ENCODE measurements around the gene CTSD.

The CTSD gene

DNA sequence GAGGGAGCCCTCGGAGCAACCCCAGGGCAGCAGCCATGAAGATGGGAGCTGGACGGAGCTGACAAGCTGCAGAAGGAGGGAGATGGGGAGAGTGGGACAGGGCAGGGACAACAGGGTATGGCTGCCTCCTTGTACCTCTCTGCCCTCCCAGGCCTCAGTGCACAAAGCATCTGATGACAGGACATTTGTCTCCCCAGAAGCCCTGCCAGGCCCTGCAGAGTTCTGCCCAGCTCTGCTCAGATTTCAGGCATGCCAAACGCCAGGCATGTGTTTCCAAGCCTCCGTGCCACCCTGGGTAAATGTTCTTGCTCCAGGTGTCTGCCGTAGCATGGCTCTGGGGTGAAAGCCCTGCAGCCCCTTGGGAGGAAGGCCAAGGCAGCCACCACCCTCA, 12.2 kb downstream of the CTSD start:
- H3K4me3 Mint-ChIP-seq = no peak overlapping the region

GRCh38 chr11:1750840-1751530, 12.7 kb downstream of the CTSD start:
- H3K4me3 Mint-ChIP-seq = no peak overlapping the region
- peaks cover 2% of the 10 kb centered on the region for H3K9me3 Mint-ChIP-seq

More for the DNA sequence above, 12.2 kb downstream of the CTSD start:
- peaks cover 20% of the 10 kb centered on the region for H3K4me1 Mint-ChIP-seq
- ATAC-seq (ENCODE audit: low read depth) (no peak), DNase-seq (ENCODE audit: low spot score in 2 of 2) (no peak)
- H3K36me3 Mint-ChIP-seq = peaks cover 18% of the 10 kb centered on the region
- H3K27me3 Mint-ChIP-seq = peaks cover 13% of the 10 kb centered on the region
- H3K27ac Mint-ChIP-seq = no peak overlapping the region
- H3K9me3 Mint-ChIP-seq = no peaks in the 10 kb centered on the region

GRCh38 chr11:1750481-1750839, 13.3 kb downstream of the CTSD start, which contains the start of gene IFITM10:
TSS of gene IFITM10 (minus strand) at chr11:1750595. CDS start at chr11:1750442, 153 bp downstream.
- Mint-ChIP-seq H3K27me3 (peaks cover 13% of the 10 kb centered on the region), H3K9me3 (peaks cover 2% of the 10 kb centered on the region), H3K36me3 (peaks cover 11% of the 10 kb centered on the region), H3K4me3 (peak within 1 kb of the TSS; percentile 63), H3K27ac (peak within 1 kb of the TSS; percentile 19), H3K4me1 (peaks cover 19% of the 10 kb centered on the region)
- ATAC-seq (ENCODE audit: low read depth) = no peak
- DNase-seq (ENCODE audit: low spot score in 2 of 2) = no peak

More at GRCh38 chr11:1750840-1751530, 12.7 kb downstream of the CTSD start:
- no peak for DNase-seq (ENCODE audit: low spot score in 2 of 2)
- Mint-ChIP-seq H3K27me3 (peaks cover 13% of the 10 kb centered on the region), H3K4me1 (peaks cover 22% of the 10 kb centered on the region), H3K27ac (no peak overlapping the region), H3K36me3 (peaks cover 14% of the 10 kb centered on the region)
- no peak for ATAC-seq (ENCODE audit: low read depth)

DNA sequence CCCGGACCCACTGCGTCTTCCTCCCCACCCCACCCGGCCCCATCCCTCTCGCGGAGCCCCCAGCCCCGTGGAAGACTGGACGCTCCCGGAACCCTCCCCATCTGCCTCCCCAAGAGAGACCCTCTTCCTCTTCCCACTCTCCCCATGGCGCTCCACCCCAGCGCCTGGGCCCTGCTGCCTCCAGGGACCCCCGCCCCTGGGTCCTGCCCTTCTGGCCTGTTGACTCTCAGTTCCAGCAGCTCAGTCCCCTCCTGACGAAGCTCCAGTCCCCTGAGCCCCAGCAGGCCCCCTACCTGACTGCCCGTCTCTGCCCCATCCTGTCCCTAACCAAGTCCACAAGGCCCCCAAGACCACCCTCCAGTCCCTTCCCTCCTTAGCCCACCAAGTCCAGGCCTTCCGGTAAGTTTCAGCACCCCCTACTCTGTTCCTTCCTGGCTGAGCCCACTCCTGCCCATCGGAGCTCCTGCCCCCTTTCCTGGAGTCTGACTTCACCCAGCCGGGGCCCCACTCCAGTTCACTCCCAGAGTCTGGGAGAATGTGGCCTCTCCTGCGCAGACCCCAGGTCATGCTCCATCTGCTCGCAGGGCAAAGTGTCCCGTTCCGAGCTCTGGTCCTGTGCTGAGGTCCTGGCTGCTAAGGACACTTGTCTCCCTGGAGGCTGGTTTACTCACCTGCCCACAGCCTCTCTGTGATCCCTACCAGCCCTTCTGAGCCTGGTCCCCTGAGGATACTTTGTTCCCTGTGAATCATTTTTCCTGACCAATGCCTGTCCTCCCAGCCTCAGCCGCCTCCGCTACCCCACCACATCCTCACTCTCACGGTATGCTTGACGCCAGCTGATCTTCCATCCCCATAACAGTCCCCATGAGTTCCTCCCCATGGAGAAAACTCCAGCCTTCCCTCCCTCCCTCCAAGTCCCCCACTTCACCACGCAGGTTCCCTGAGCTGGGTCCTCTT, 14.1 kb downstream of the CTSD start:
- Mint-ChIP-seq H3K27ac (peak overlapping the region; percentile 19), H3K4me1 (peaks cover 19% of the 10 kb centered on the region), H3K27me3 (peaks cover 13% of the 10 kb centered on the region), H3K36me3 (peaks cover 8% of the 10 kb centered on the region), H3K9me3 (peaks cover 2% of the 10 kb centered on the region), H3K4me3 (peak overlapping the region; percentile 63)
- ATAC-seq (ENCODE audit: low read depth) = no peak
- no peak for DNase-seq (ENCODE audit: low spot score in 2 of 2)

- Mint-ChIP-seq H3K9me3 (peaks cover 2% of the 10 kb centered on the region), H3K36me3 (peaks cover 4% of the 10 kb centered on the region), H3K27me3 (peaks cover 13% of the 10 kb centered on the region), H3K4me1 (peaks cover 16% of the 10 kb centered on the region), H3K27ac (no peak overlapping the region), H3K4me3 (no peak overlapping the region)
- DNase-seq (ENCODE audit: low spot score in 2 of 2) = no peak
- ATAC-seq (ENCODE audit: low read depth) = peak; percentile 32
Observed at GRCh38 chr11:1748636-1749394, 14.9 kb downstream of the CTSD start.

GRCh38 chr11:1747753-1748635, 15.7 kb downstream of the CTSD start:
- no peak overlapping the region for H3K27ac Mint-ChIP-seq
- H3K27me3 Mint-ChIP-seq = peaks cover 13% of the 10 kb centered on the region
- H3K4me3 Mint-ChIP-seq = no peak overlapping the region
- ATAC-seq (ENCODE audit: low read depth) (no peak), DNase-seq (ENCODE audit: low spot score in 2 of 2) (no peak)
- peaks cover 2% of the 10 kb centered on the region for H3K9me3 Mint-ChIP-seq
- H3K36me3 Mint-ChIP-seq = peaks cover under 1% of the 10 kb centered on the region
- H3K4me1 Mint-ChIP-seq = peaks cover 16% of the 10 kb centered on the region

DNA sequence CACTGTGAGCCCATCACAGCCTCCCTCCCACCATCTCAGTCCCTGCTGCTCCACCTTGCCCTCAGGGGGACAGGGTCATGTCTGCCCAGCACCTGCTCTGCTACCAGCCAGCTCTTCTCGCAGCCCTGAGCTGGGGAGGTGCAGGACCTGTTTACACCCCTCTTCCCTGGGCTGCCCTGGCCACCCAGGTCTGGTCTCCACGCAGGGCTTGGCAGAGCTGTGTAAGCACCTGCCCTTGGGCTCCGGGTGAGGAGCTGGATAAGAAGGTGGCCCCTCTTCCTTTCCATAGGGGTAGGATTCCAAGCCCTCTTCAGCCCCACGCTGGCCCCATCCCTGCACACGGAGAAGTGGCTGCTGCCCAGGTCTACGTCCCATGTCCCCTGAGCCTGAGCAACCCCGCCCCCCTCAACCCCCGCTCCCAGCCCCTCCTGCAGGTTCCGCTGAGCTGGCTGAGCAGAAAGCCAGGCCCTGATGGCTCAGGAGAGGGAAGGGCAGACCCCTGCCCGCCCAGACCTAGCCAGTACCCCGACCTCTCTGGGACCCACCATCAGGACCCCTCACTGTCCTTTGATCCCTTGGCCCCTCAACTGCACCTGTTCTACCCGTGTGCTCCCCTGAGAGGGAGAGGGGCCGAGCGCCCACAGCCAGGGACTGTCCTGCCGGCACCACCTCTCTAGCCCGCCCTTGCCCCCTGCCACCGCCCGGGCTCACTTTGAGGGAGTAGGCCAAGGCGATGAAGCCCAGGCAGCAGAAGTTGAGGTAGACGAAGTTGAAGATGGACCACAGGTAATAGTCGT, 16.6 kb downstream of the CTSD start:
- ATAC-seq (ENCODE audit: low read depth) = no peak
- H3K9me3 Mint-ChIP-seq = peaks cover 2% of the 10 kb centered on the region
- peaks cover 13% of the 10 kb centered on the region for H3K27me3 Mint-ChIP-seq
- H3K27ac Mint-ChIP-seq = no peak overlapping the region
- H3K4me1 Mint-ChIP-seq = peaks cover 16% of the 10 kb centered on the region
- no peak for DNase-seq (ENCODE audit: low spot score in 2 of 2)
- no peaks in the 10 kb centered on the region for H3K36me3 Mint-ChIP-seq
- H3K4me3 Mint-ChIP-seq = no peak overlapping the region

DNA sequence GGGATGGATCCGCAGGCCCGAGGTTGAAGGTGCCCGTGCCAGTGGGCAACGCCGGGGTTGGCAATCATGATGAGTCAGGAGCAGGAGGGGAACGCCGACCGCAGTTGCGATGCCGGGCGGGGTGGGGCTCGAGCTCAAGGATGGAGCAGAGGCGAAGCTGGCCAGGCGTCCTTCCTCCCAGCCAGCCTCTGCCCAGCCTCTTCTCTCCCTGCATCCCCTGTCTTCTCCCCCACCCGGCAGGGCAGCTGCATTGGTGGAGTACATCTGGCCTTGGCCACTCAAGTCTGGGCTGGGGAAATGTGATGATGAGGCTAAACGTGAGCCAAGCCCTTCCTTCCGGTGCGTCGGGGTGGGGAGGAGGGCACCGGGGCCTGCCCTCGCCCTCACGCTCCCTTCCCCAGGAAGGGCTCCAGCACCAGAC, 17.2 kb downstream of the CTSD start:
- no peak overlapping the region for H3K4me3 Mint-ChIP-seq

GRCh38 chr11:1745701-1746320, 17.9 kb downstream of the CTSD start:
- Mint-ChIP-seq H3K36me3 (no peaks in the 10 kb centered on the region), H3K27me3 (peaks cover 13% of the 10 kb centered on the region), H3K27ac (no peak overlapping the region), H3K9me3 (peaks cover 2% of the 10 kb centered on the region), H3K4me1 (peaks cover 16% of the 10 kb centered on the region), H3K4me3 (no peak overlapping the region)
- ATAC-seq (ENCODE audit: low read depth) (no peak), DNase-seq (ENCODE audit: low spot score in 2 of 2) (no peak)

More for the DNA sequence above, 17.2 kb downstream of the CTSD start:
- H3K27me3 Mint-ChIP-seq = peaks cover 13% of the 10 kb centered on the region
- peaks cover 2% of the 10 kb centered on the region for H3K9me3 Mint-ChIP-seq
- no peaks in the 10 kb centered on the region for H3K36me3 Mint-ChIP-seq
- DNase-seq (ENCODE audit: low spot score in 2 of 2) (no peak), ATAC-seq (ENCODE audit: low read depth) (no peak)
- H3K4me1 Mint-ChIP-seq = peaks cover 16% of the 10 kb centered on the region
- H3K27ac Mint-ChIP-seq = no peak overlapping the region

DNA sequence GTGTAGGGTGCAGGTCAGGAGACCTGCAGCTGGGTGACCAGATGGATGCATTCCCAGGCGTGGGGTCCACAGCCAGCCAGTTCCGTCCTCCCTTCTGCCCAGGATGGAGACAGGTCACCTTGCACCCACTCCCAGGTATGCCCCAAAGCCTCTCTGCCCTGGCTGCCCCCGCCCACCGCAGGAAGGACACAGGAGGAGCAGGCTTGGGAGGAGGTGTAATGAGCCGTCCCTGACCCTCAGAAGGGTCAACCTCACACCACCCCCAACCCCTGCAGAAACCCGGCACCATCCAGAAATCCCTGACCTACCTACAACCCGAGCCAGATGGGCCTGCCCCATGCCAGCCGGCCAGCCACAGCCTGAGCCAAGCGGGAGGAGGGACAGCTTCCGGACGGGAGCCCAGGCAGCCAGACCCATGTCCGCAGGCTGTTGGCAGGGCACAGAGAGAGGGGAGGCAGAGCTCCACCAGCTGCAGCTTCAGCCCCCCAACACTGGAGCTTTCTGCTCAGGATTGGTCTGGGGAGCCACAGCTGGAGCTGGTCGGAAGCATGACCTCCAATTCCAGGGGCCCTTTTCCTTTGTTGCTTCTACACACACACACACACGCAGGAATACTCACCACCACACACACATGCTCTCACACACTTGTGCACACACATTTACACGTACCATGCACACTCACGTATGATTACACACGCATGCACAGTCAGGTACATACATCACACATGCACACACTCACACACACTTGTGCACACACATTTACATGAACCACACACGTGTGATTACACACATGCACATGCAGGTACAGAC, 18.6 kb downstream of the CTSD start:
- Mint-ChIP-seq H3K4me1 (peaks cover 11% of the 10 kb centered on the region), H3K36me3 (no peaks in the 10 kb centered on the region), H3K27me3 (peaks cover 8% of the 10 kb centered on the region), H3K4me3 (no peak overlapping the region), H3K27ac (no peak overlapping the region), H3K9me3 (peaks cover 2% of the 10 kb centered on the region)
- ATAC-seq (ENCODE audit: low read depth) (no peak), DNase-seq (ENCODE audit: low spot score in 2 of 2) (no peak)

GRCh38 chr11:1744137-1744886, 19.4 kb downstream of the CTSD start:
- H3K4me3 Mint-ChIP-seq = no peak overlapping the region
- ATAC-seq (ENCODE audit: low read depth) = no peak
- H3K27me3 Mint-ChIP-seq = no peaks in the 10 kb centered on the region
- DNase-seq (ENCODE audit: low spot score in 2 of 2) = no peak
- peaks cover 2% of the 10 kb centered on the region for H3K9me3 Mint-ChIP-seq
- no peak overlapping the region for H3K27ac Mint-ChIP-seq
- peaks cover 3% of the 10 kb centered on the region for H3K4me1 Mint-ChIP-seq
- no peaks in the 10 kb centered on the region for H3K36me3 Mint-ChIP-seq
